HG03457 (cell line): ENCODE data around the gene GLO1.

Source experiments
- ATAC-seq: cut with Tn5 transposase; IDR thresholded peaks from one replicate; pipeline ENCODE4 v1.9.1; 2021; ENCODE audit warnings: moderate number of reproducible peaks; ENCODE audit not compliant: unreplicated experiment

Gene GLO1

GRCh38 chr6:38702558-38703397, at the start of gene GLO1:
TSS of gene GLO1 (minus strand) at chr6:38703145. CDS start at chr6:38703054, 91 bp downstream.
- ATAC-seq = peak; percentile 99

- ATAC-seq = no peak
Measured at GRCh38 chr6:38750968-38751615, 48.1 kb upstream of the GLO1 start.

- ATAC-seq = no peak
Measured at GRCh38 chr6:38749473-38749872, 46.5 kb upstream of the GLO1 start.

GRCh38 chr6:38739532-38739931, 36.6 kb upstream of the GLO1 start:
- no peak for ATAC-seq

- ATAC-seq = no peak
Measured at GRCh38 chr6:38738261-38738660, 35.3 kb upstream of the GLO1 start.

GRCh38 chr6:38736951-38737350, 34.0 kb upstream of the GLO1 start:
- ATAC-seq = no peak

- no peak for ATAC-seq
Measured at GRCh38 chr6:38730140-38730862, 27.4 kb upstream of the GLO1 start.

GRCh38 chr6:38728203-38728602, 25.3 kb upstream of the GLO1 start:
- no peak for ATAC-seq

- no peak for ATAC-seq
Measured at GRCh38 chr6:38725414-38726183, 22.7 kb upstream of the GLO1 start.

- no peak for ATAC-seq
Measured at GRCh38 chr6:38724343-38724742, 21.4 kb upstream of the GLO1 start.

GRCh38 chr6:38723783-38724182, 20.8 kb upstream of the GLO1 start:
- no peak for ATAC-seq

GRCh38 chr6:38722727-38723334, 19.9 kb upstream of the GLO1 start:
- no peak for ATAC-seq

- ATAC-seq = no peak
Measured at GRCh38 chr6:38722038-38722437, 19.1 kb upstream of the GLO1 start.

GRCh38 chr6:38720295-38720694, 17.4 kb upstream of the GLO1 start:
- no peak for ATAC-seq

GRCh38 chr6:38719358-38719757, 16.4 kb upstream of the GLO1 start:
- no peak for ATAC-seq

GRCh38 chr6:38716825-38717224, 13.9 kb upstream of the GLO1 start:
- no peak for ATAC-seq

GRCh38 chr6:38715016-38715689, 12.2 kb upstream of the GLO1 start, which contains the start of gene DNAH8:
TSS of gene DNAH8 (plus strand) at chr6:38715311. CDS start at chr6:38722810, 7,499 bp downstream.
- no peak for ATAC-seq

GRCh38 chr6:38714239-38715015, 11.5 kb upstream of the GLO1 start:
- no peak for ATAC-seq

GRCh38 chr6:38713812-38714211, 10.9 kb upstream of the GLO1 start:
- ATAC-seq = no peak
